ENCODE measurements around the gene C3orf52. TPM values are rescaled to one million over a fixed set of nuclear protein-coding genes. Genes with fewer than 3 reads are reported as not detected.

Gene C3orf52
- total RNA-seq, 6 donors from 2014 or later = 17.1 to 74.6 (median 28.4) TPM

- peak; percentile 88 to 90 for ATAC-seq (ENCODE audit: low FRiP score in 2 of 2)
- peak in 1 of 2 donors; percentile 57 for DNase-seq
- no peaks in the 10 kb centered on the region for H3K27me3 ChIP-seq
Observed at GRCh38 chr3:112043621-112044201, 42.5 kb upstream of the C3orf52 start.

GRCh38 chr3:112046599-112046998, 39.6 kb upstream of the C3orf52 start:
- TF ChIP-seq POLR2A (IDR thresholded peaks at IDR 0.05) (no peak), CTCF (IDR thresholded peaks at IDR 0.05) (no peak), EP300 (IDR thresholded peaks at IDR 0.05) (no peak), POLR2AphosphoS5 (IDR thresholded peaks at IDR 0.05) (no peak)
- no peak for DNase-seq
- H3K4me1 ChIP-seq = peaks cover 0 to 8% (median 3%) of the 10 kb centered on the region in 4 donors
- ATAC-seq (ENCODE audit: low FRiP score in 2 of 2) = no peak
- no peak overlapping the region for H3K27ac ChIP-seq
- no peaks in the 10 kb centered on the region for H3K27me3 ChIP-seq
- H3K4me3 ChIP-seq = no peak overlapping the region
- H3K36me3 ChIP-seq = no peaks in the 10 kb centered on the region
- 67 to 69% methylated on average over 4 of the region's 4 CpGs for WGBS, 2 donors
- no peaks in the 10 kb centered on the region for H3K9me3 ChIP-seq

More at GRCh38 chr3:112043621-112044201, 42.5 kb upstream of the C3orf52 start:
- TF ChIP-seq POLR2AphosphoS5 (IDR thresholded peaks at IDR 0.05) = no peak
- peak; percentile 47 to 76 (median 68) for TF ChIP-seq CTCF (IDR thresholded peaks at IDR 0.05)
- WGBS, 2 donors = 5 to 7% methylated on average over 7 of the region's 7 CpGs
- H3K4me3 ChIP-seq = no peak overlapping the region
- H3K27ac ChIP-seq = no peak overlapping the region
- H3K9me3 ChIP-seq = no peaks in the 10 kb centered on the region
- H3K36me3 ChIP-seq = no peaks in the 10 kb centered on the region
- H3K4me1 ChIP-seq = peaks cover 0 to 8% (median 3%) of the 10 kb centered on the region in 4 donors

GRCh38 chr3:112047264-112047663, 38.9 kb upstream of the C3orf52 start:
- WGBS, 2 donors = 84 to 100% methylated on average over 1 of the region's 1 CpG
- Histone ChIP-seq H3K9me3 (no peaks in the 10 kb centered on the region), H3K4me1 (peaks cover 0 to 8% (median 3%) of the 10 kb centered on the region in 4 donors), H3K27ac (no peak overlapping the region), H3K36me3 (no peaks in the 10 kb centered on the region), H3K4me3 (no peak overlapping the region), H3K27me3 (no peaks in the 10 kb centered on the region)
- ATAC-seq (ENCODE audit: low FRiP score in 2 of 2) = no peak
- DNase-seq = no peak
- no peak for TF ChIP-seq POLR2A (IDR thresholded peaks at IDR 0.05)
- no peak for TF ChIP-seq POLR2AphosphoS5 (IDR thresholded peaks at IDR 0.05)
- TF ChIP-seq CTCF (IDR thresholded peaks at IDR 0.05) = no peak
- no peak for TF ChIP-seq EP300 (IDR thresholded peaks at IDR 0.05)

DNA sequence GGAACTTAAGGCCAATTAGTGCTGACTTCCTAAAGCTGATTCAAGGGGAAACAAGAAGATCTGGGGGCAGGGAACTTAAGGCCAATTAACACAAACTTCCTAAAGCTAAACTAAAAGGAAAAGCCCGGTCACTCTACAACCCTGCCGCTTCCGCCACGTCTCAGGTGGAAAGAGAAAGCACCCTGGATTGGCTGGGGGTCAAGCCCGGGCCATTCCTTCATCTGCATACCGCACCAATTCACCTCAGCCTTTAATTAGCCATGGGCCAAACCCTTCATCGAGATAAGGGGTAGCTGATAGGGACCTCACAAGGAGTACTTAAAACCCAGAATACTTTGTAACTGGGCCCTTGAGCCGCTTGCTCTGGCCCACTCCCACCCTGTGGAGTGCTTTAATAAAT, 37.3 kb upstream of the C3orf52 start:
- no peak for TF ChIP-seq EP300 (IDR thresholded peaks at IDR 0.05)
- no peak for TF ChIP-seq POLR2A (IDR thresholded peaks at IDR 0.05)
- no peak for TF ChIP-seq CTCF (IDR thresholded peaks at IDR 0.05)
- no peak for TF ChIP-seq POLR2AphosphoS5 (IDR thresholded peaks at IDR 0.05)
- no peaks in the 10 kb centered on the region for H3K9me3 ChIP-seq
- peak in 1 of 2 donors; percentile 35 for DNase-seq
- H3K36me3 ChIP-seq = no peaks in the 10 kb centered on the region
- H3K4me3 ChIP-seq = peak overlapping the region in 1 of 4 donors; percentile 9
- H3K27me3 ChIP-seq = no peaks in the 10 kb centered on the region
- peaks cover 0 to under 1% (median under 1%) of the 10 kb centered on the region in 4 donors for H3K4me1 ChIP-seq
- ATAC-seq (ENCODE audit: low FRiP score in 2 of 2) = no peak
- WGBS, 2 donors = 45 to 51% methylated on average over 8 of the region's 8 CpGs
- H3K27ac ChIP-seq = no peak overlapping the region

DNA sequence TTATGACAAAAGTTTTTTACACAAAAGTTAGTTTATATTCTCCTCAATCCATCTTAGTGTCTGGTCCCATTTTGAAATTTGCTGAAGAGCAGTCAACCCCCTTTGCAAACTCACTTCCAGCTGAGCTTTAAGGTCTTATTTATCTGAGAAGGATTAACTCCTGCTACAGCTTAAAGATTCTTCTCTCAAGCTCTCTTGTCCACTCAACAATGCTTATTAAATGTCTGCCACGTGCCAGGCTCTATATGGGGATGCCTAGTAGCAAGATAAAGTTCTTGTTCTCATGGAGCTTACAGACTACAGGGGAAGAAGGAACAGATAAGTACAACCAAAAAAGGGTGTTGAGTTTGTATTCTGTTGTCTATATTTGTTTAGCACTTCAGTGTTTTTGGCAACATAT, 33.0 kb upstream of the C3orf52 start:
- Histone ChIP-seq H3K27ac (no peak overlapping the region), H3K27me3 (no peaks in the 10 kb centered on the region), H3K36me3 (no peaks in the 10 kb centered on the region), H3K9me3 (no peaks in the 10 kb centered on the region), H3K4me3 (no peak overlapping the region), H3K4me1 (no peaks in the 10 kb centered on the region)
- 52 to 56% methylated on average over 1 of the region's 1 CpG for WGBS, 2 donors
- no peak for TF ChIP-seq EP300 (IDR thresholded peaks at IDR 0.05)
- no peak for TF ChIP-seq CTCF (IDR thresholded peaks at IDR 0.05)
- no peak for TF ChIP-seq POLR2A (IDR thresholded peaks at IDR 0.05)
- no peak for DNase-seq
- no peak for ATAC-seq (ENCODE audit: low FRiP score in 2 of 2)

Data from upper lobe of left lung (tissue), 6 donors.